GM23338 (cell line): ENCODE measurements around the gene CRYZL1.

Experiments used
- CTCF ChIP-seq, 2 experiments: fragments of 200-600 bp in 1 of 2; sonication (generic) in 1 of 2; conservative IDR thresholded peaks; 2 replicates each; pipeline versions ENCODE4 v1.5.1 to v1.6.1; 2016 to 2017; ENCODE audit warnings: antibody characterized with exemption in 2 of 2, low read depth in 2 of 2, mild to moderate bottlenecking in 2 of 2, moderate library complexity in 1 of 2
- EZH2 ChIP-seq: fragments of 200-600 bp; sonication (generic); IDR thresholded peaks from one replicate; pipeline ENCODE4 v1.8.0; 2017; ENCODE audit warnings: antibody characterized with exemption, mild to moderate bottlenecking, low read depth; ENCODE audit not compliant: unreplicated experiment
- EZH2phosphoT487 ChIP-seq: fragments of 200-600 bp; sonication (generic); IDR thresholded peaks from one replicate; pipeline ENCODE4 v1.8.1; 2018; ENCODE audit warnings: antibody characterized with exemption; ENCODE audit not compliant: unreplicated experiment
- POLR2AphosphoS5 ChIP-seq: IDR thresholded peaks from 2 replicates; pipeline ENCODE4 v1.6.1; 2016; ENCODE audit warnings: antibody characterized with exemption, low read depth
- REST ChIP-seq: IDR thresholded peaks from one replicate; pipeline ENCODE4 v1.6.1; 2018; ENCODE audit warnings: antibody characterized with exemption; ENCODE audit not compliant: unreplicated experiment

- TF ChIP-seq CTCF (conservative IDR thresholded peaks at IDR 0.05; ENCODE audit: low read depth in 2 of 2) (no peak), EZH2phosphoT487 (no peak), EZH2 (no peak), POLR2AphosphoS5 (no peak), REST (no peak)
These were observed 20.5 kb upstream of the CRYZL1 start for GRCh38 chr21:33662046-33662445.
